Esophagus muscularis mucosa (tissue), 3 donors: ENCODE data around the gene COL5A1.

ENCODE experiments used
- POLR2A ChIP-seq: fragments of 450-650 bp; IDR thresholded peaks from one replicate; pipeline ENCODE4 v1.6.1; 2017; ENCODE audit warnings: antibody characterized with exemption, moderate library complexity, mild to moderate bottlenecking, low read depth
- TF ChIP-seq, protein P1 (sequence below), 3 experiments: fragments of 200-600 bp in 2 of 3; fragments of 450-650 bp in 1 of 3; sonication (generic) in 2 of 3; IDR thresholded peaks; one replicate each; pipeline ENCODE4 v1.5.1; 2017 to 2019; ENCODE audit warnings: antibody characterized with exemption in 3 of 3, mild to moderate bottlenecking in 2 of 3, moderate library complexity in 1 of 3

DNA sequence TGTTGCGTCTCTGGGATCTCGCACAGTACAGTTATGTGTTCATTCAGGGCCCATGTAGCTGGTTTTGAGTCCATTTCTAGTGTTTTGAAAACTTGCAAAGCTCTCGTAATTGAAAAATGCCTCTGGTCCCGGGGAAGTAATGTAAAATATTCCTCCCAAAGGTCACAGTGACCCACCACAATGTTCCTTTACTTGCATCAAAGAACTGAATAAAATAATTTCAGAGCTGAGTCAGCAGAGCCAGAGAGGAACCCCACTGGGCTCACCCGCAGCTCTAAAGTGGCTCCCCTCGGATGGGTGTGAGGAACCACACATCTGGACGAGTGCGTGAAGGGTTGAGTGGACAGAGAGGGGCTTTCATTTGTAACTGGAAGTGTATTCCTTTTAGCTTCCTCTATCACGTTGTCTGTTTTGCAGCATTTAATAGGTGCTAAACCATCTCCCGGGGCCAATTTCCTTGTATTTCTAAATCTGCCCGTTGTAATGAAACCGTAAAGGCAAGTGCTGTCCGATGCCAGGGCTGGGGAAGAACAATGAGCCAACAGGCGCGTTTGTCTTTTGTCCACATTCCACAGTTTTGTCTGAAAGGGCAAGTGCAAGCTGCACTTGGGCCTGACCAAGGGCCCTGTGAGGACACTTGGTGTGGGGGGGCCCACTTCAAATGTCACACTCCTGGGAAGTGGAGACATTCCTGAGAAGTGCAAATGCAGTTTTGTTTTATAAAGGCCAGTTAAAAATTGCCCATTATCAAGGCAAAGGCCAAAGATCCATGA lies 29.9 kb downstream of the COL5A1 start:
- no peak for TF ChIP-seq POLR2A
- TF ChIP-seq, protein P1, sequence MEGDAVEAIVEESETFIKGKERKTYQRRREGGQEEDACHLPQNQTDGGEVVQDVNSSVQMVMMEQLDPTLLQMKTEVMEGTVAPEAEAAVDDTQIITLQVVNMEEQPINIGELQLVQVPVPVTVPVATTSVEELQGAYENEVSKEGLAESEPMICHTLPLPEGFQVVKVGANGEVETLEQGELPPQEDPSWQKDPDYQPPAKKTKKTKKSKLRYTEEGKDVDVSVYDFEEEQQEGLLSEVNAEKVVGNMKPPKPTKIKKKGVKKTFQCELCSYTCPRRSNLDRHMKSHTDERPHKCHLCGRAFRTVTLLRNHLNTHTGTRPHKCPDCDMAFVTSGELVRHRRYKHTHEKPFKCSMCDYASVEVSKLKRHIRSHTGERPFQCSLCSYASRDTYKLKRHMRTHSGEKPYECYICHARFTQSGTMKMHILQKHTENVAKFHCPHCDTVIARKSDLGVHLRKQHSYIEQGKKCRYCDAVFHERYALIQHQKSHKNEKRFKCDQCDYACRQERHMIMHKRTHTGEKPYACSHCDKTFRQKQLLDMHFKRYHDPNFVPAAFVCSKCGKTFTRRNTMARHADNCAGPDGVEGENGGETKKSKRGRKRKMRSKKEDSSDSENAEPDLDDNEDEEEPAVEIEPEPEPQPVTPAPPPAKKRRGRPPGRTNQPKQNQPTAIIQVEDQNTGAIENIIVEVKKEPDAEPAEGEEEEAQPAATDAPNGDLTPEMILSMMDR (IDR thresholded peaks at IDR 0.05), result no peak
